Endothelial cell of umbilical vein (primary cell): ENCODE measurements around the gene HOXD8.

ENCODE experiments used
- EZH2 ChIP-seq: IDR thresholded peaks from 2 replicates; pipeline ENCODE4 v1.6.1; 2012; ENCODE audit warnings: borderline replicate concordance, low read depth, mild to moderate bottlenecking, moderate library complexity, low read length, inconsistent platforms; ENCODE audit not compliant: severe bottlenecking
- MYC ChIP-seq: IDR thresholded peaks from one replicate; pipeline ENCODE4 v1.6.1; 2011; ENCODE audit warnings: mild to moderate bottlenecking, low read depth, low read length
- POLR2A ChIP-seq: IDR thresholded peaks from 2 replicates; pipeline ENCODE4 v1.6.1; 2012; ENCODE audit warnings: low read depth, mild to moderate bottlenecking, control low read depth, low read length
- TF ChIP-seq, protein P1 (sequence below), 2 donors: IDR thresholded peaks; 1 replicate in 1 of 2; 2 replicates in 1 of 2; pipeline ENCODE4 v1.5.1; 2011; ENCODE audit warnings: low read length in 2 of 2, mild to moderate bottlenecking in 2 of 2, moderate library complexity in 2 of 2, control low read depth in 1 of 2, inconsistent platforms in 1 of 2, low read depth in 1 of 2; ENCODE audit not compliant: insufficient read depth in 1 of 2; ENCODE audit errors: extremely low read depth in 1 of 2

GRCh38 chr2:176147210-176147799, 17.8 kb downstream of the HOXD8 start:
- TF ChIP-seq, protein P1, sequence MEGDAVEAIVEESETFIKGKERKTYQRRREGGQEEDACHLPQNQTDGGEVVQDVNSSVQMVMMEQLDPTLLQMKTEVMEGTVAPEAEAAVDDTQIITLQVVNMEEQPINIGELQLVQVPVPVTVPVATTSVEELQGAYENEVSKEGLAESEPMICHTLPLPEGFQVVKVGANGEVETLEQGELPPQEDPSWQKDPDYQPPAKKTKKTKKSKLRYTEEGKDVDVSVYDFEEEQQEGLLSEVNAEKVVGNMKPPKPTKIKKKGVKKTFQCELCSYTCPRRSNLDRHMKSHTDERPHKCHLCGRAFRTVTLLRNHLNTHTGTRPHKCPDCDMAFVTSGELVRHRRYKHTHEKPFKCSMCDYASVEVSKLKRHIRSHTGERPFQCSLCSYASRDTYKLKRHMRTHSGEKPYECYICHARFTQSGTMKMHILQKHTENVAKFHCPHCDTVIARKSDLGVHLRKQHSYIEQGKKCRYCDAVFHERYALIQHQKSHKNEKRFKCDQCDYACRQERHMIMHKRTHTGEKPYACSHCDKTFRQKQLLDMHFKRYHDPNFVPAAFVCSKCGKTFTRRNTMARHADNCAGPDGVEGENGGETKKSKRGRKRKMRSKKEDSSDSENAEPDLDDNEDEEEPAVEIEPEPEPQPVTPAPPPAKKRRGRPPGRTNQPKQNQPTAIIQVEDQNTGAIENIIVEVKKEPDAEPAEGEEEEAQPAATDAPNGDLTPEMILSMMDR (IDR thresholded peaks at IDR 0.05; ENCODE audit: extremely low read depth in 1 of 2, insufficient read depth in 1 of 2, low read depth in 1 of 2, low read length in 2 of 2), result no peak
- TF ChIP-seq MYC (no peak), EZH2 (no peak), POLR2A (no peak)
